HG03460 (cell line): ENCODE data around the gene WDR7.

Experiments used
- ATAC-seq: cut with Tn5 transposase; IDR thresholded peaks from one replicate; pipeline ENCODE4 v1.9.1; 2021; ENCODE audit not compliant: unreplicated experiment

The WDR7 gene

DNA sequence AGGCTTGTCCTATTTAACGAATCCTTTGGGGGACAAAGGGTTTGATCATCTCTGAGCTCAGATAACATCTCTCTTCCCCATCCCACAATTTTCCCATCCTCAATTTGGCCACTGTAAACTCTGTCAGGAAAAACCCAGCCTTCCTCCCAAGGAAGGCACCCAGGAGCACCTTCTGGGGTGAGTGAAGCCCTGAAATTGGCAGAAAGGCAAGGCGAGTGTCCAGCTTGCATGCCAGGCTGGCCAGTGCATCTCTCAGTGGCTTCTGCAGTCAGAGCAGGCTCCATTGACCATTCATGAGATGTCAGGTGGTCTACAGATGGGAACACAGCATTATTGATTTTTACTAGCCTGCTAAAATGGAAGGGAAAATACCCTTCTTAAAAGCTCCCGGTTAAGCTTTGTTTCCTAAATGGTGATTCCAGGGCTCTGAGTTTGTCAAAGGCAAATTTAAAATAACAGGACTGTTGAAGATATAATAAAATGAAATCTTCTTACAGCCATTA is 412.5 kb downstream of the WDR7 start:
- ATAC-seq = no peak

DNA sequence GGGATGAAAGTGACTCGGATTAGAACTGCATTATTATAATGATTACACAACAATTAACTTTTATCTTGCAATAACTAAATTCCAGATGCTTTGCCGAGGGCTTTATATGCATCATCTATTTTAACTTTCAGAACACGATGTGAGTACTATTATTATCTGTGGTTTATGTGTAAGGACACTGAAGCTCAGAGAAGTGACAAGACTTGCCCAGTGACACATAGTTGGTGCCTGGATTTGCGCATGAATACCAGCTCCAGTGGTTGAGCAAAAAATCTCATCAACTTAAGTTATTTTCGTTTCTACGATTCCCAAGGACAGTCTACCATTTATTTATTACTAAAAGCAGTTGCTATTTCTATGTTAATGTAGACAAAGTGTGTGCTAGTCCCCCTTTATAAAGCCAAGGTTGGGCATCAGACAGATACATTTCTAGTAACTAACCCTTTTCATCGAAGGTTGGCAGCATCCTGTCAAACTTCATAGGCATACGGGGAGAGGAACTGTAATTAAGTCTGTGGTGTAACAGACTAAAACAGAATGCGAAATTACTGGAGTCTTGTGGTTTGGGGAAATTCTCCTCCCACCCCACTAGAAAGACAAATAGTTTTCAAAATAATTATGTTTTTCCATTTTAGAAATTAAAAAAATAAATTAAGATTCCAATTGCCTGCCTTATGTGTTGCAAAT is 422.5 kb downstream of the WDR7 start:
- no peak for ATAC-seq

DNA sequence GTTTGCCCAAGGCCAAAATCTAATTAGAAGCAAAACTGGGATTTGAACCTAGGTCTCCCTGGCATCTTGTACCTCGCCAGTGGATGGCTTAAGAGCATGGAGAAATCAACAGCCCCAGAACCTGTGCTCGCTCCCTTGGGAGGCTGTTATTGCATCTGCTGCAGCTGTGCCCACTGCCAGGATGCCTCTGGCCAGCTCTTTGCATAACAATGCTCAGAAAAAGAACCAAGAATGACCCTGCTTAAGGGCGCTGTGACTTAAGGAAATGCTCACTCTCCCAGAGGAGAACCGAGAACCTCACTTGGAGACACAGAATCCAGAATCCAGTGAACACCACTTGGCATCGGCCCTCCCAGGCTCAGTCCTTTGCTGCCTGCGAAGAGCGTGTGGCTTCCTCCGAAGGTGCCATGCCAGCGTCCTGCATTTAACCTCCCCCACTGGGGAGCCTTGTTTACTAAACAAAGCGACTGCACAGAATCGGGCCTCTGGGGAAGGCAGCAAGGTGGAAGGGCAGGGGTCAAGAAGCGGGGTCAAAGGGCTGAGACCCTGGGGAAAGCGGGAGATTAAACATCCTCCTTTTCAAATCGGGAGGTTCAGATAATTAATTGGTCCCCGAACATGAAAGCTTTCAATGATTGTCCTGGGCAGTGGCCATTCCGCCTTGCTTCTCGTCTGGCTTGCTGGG is 424.7 kb downstream of the WDR7 start:
- no peak for ATAC-seq

DNA sequence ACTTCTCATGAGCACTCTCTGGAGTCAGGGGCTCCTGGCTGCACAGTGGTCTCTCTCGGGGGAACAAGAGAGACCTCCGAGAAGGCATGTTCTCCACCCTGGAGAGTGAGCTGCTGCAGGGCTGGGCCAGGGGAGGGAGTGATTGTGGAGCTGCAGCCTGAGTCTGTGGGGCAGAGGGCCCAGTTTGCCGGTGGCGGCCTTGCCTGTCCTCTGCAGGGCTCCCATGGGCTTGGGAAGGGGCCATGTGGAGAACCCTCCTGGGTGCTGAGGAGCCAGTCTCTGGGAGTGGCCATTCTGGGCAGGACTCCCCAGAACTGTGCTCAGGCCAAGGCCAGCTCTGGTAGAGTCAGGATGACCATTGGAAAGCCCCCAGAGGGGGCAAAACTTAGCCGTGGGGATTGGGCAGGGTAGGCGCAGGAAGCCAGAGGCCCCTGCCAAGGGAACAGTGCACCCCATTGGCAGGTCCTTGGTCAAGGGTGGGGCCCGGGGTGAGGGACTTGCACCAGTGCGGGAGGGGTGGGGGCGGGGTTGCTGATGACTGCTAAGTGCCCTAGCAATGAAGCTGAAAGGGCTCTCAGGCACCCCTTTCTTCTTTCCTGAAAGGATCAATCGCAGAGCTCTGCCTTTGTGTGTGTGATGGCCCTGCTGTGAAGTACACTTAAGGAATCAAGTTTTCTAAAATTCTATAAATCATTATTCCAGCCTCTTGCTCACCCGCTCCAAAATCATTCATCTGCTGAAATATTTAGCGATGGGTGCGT is 426.0 kb downstream of the WDR7 start:
- ATAC-seq = no peak

DNA sequence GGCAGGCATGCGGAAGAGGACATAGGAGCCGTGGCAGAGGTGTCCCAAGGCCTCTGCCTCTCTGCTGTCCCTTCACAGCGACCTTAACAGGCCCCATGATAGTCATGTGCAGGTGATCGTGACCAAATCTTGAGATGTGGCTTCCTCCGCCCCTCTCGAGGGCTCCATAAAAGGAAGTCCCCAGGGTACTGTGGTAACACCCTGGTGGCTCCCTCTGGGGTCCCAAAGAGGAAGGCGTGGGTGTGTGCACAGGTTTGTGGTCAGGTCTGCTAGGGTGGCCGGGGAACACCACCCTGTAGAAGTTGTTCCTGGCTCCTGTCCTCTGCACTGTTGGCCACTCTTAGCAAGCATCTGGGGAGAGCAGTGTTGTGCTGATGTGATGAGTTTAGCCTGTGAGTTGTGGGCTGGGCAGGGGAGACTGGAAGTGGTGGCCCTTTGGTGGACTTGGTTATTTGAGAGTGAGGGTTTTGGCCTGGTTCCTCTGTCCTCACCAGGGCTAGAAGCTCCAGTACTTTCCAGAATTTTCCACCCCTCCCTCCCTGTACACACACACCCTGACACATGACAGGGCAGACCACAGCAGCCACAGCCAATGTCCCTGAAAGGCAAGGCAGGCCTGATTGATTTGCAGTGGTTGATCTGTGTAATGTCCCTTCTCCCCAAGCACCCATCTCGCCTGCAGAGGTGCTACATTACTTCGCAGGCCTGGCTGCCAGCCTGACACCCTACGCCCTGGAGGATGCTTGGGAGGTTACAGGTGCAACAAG is 426.8 kb downstream of the WDR7 start:
- ATAC-seq = peak; percentile 91

DNA sequence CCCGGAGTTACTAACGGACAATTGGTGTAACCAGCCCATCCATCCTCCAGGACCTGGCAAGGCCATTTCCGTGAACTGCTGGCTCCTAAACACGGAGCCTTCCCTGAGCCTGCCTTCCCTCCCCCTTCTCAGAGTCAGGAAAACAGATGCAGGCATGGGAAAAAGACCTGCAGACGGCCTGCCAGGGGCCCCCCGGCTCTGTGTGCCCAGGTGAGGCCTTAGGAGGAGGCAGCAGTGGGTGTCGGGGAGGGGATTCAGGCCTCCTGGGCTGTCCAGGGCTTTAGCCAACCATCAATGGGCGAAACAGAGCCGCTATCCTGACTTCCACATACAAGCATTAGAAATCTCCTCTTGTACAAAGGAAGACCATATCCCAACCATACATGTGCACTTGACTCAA is 427.5 kb downstream of the WDR7 start:
- ATAC-seq = no peak

DNA sequence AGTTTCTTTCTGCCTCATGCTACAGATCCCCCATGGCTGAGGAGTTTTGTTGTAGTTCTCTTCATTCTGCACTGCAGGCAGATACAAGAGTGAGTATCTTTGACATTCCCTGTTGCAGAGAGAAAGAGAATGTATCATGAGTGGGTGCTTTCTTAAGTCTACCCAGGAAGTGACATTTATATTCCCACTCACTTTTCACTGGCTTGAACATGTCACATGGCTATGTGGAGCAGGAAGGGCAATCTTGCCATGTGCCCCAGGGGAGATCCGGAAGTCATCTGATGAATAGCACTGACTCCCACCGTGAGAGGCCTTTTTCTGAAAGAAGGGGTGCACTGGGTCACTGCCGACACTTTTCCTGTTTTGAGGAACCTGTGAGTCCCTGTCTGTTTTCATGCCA is 429.3 kb downstream of the WDR7 start:
- no peak for ATAC-seq

DNA sequence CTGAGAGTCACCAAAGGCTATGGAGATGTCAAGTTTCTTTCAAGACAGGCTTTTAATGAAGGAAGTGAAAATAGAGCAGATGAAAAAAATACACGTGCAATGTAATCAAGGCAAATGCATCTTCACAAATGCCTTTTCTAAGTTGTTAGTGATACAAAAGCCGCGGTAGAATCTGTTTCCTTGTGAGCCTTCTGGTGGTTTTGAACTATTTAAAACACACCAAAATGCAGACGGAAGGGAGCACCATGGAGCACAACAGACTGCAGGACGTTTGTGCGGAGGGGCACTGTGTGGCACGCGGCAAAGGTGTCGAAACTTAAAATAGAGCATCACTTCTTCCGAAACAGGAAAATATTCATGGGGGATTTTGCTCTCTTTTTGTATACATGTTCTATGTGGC is 430.7 kb downstream of the WDR7 start:
- ATAC-seq = no peak

DNA sequence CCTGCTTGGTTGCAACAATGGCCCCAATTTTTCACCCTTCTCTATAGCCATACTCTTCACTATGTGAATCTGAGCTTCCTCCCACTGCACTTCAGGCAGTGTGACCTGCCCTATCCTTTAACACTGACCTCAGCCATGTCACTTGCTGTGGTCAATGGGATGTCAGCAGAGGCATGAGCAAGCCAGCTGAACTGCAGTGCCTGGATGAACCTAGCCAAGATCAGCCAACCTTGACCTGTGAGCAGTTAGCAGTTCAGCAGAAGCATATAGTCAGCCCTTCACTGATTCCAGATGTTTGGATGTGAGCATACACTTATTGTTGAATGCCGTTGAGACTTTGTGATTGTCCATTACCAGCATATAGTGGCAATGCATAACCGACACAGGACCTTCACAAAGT is 432.3 kb downstream of the WDR7 start:
- ATAC-seq = no peak

DNA sequence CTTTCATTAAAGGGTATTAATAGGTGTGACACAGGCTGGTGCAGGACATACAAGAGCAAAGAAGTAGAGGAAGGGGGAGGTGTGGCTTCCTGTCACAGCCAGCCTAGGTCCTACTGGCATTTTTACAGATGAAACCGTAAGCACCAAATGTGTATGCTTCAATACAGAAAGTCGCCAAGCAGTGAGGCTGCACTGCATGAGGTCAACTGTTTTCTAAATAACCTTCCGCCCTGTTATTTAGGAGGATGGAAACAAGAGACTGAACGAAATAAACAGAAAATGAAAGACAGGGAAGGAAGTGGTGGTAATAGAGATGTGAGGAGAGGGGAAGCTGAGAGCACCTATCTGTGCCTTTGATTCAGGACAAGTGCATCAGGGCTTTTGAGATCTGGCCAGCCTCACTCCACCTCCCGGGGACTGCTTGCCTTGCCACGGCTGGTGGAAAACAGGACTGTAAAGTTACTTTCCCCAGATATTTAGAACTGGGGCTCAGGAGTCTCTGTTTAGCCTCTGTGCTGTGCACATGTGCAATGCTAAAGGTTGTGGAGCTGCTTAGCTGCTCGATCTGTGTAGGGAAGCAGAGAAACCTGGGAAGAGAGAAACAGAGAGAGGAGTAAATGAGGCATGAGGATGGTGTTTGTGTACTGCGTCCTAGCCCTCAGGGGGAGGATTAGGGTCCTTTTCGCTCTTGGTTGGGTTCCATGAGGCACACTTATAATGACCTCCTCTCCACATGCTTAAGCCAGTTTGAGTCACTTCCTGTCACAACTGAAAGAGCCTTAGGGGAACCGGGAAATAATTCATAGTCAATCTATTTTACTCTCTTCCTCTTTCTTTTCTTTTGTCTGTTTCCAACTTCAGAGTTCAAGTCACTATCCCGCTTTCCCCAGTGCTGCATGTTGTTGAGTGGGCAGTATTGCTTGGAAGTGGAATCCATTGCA is 433.4 kb downstream of the WDR7 start:
- peak; percentile 77 for ATAC-seq

DNA sequence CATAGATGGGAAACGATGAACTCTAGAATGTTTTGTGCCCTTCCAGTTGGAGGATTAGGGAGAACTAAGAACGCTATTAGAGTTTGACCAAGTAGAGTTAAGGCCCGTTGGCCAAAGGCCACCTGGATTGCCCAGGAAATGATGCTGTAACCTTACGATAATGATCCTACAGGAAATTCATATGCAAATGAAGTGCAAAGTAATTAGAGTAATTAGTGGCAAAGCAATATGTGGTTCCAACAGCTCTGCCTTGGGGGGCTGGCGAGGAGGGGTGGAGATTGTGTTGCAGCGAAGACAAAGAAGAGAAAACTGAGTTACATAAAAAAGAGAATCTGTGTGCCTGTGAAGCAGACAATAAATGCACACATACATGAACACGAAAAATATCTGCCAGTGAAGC is 434.2 kb downstream of the WDR7 start:
- no peak for ATAC-seq

DNA sequence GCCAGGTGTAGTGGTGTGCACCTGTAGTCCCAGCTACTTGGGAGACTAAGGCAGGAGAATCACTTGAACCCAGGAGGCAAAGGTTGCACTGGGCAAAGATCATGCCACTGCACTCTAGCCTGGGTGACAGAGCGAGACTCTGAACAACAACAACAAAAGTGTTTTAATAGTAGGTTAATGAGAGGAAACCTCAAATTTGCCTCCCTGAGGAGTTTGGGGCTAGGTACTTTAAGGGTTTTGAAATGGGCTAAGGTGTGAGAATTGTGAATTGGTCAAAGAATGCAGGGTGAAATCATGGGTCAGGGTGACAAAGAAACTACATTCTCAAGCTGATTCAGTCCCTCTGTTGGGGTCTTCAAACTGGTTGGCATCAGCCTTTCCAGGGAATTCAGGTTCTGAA is 435.0 kb downstream of the WDR7 start:
- ATAC-seq = no peak
